ENCODE results near the gene MLH1.

The MLH1 gene

GRCh38 chr3:36981006-36981405 lies 12.3 kb upstream of the MLH1 start:
- DNase-seq, result no peak

GRCh38 chr3:36988356-36988755 lies 5.0 kb upstream of the MLH1 start:
- no peak for DNase-seq

- DNase-seq, result no peak
These were observed 4.3 kb upstream of the MLH1 start for GRCh38 chr3:36989005-36989404.

GRCh38 chr3:36989568-36989967 lies 3.8 kb upstream of the MLH1 start:
- DNase-seq, result no peak

GRCh38 chr3:36991147-36991546 lies 2.2 kb upstream of the MLH1 start:
- DNase-seq, result no peak

GRCh38 chr3:36991923-36992805 lies 1.2 kb upstream of the MLH1 start:
- DNase-seq, result no peak

GRCh38 chr3:36992806-36993325 lies 452 bp upstream of the MLH1 start, which contains the start of gene EPM2AIP1:
TSS of gene EPM2AIP1 (minus strand) at chr3:36993131. CDS start at chr3:36993077, 54 bp downstream.
- DNase-seq, result no peak

- DNase-seq, result no peak
These were observed 21.3 kb downstream of the MLH1 start for GRCh38 chr3:37014620-37015019.

- DNase-seq, result no peak
These were observed 22.3 kb downstream of the MLH1 start for GRCh38 chr3:37015642-37016041.

GRCh38 chr3:37016903-37017302 lies 23.6 kb downstream of the MLH1 start:
- no peak for DNase-seq

GRCh38 chr3:37017683-37018082 lies 24.4 kb downstream of the MLH1 start:
- DNase-seq, result no peak

- no peak for DNase-seq
These were observed 30.8 kb downstream of the MLH1 start for GRCh38 chr3:37024092-37024491.

GRCh38 chr3:37024820-37025405 lies 31.6 kb downstream of the MLH1 start:
- DNase-seq, result no peak

- no peak for DNase-seq
These were observed 32.4 kb downstream of the MLH1 start for GRCh38 chr3:37025561-37026335.

GRCh38 chr3:37026851-37027250 lies 33.5 kb downstream of the MLH1 start:
- no peak for DNase-seq

GRCh38 chr3:37028329-37028728 lies 35.0 kb downstream of the MLH1 start:
- peak in 1 of 3 experiments; percentile 0 for DNase-seq

GRCh38 chr3:37029111-37029510 lies 35.8 kb downstream of the MLH1 start:
- no peak for DNase-seq

- DNase-seq, result no peak
These were observed 36.3 kb downstream of the MLH1 start for GRCh38 chr3:37029516-37030163.

- DNase-seq, result no peak
These were observed 37.3 kb downstream of the MLH1 start for GRCh38 chr3:37030588-37030987.

GRCh38 chr3:37031096-37031682 lies 37.9 kb downstream of the MLH1 start:
- DNase-seq, result no peak

- no peak for DNase-seq
These were observed 39.6 kb downstream of the MLH1 start for GRCh38 chr3:37032961-37033360.

- no peak for DNase-seq
These were observed 44.0 kb downstream of the MLH1 start for GRCh38 chr3:37037352-37037751.

All from NCI-H1417 (cell line).